Subcutaneous abdominal adipose tissue (tissue), 5 donors: Measurements from ENCODE around the gene RASGEF1B.
"Not testable (repeated sequence)": the region's sequence is repeated elsewhere in the genome, so short reads cannot be mapped to it uniquely, and the experiment has no call there.

Experiments
- H3K27ac ChIP-seq: one replicate; pipeline ENCODE4 v1.7.0; 2013; ENCODE audit warnings: low read depth, mild to moderate bottlenecking, inconsistent platforms, low read length, moderate library complexity
- H3K27me3 ChIP-seq, 5 donors: one replicate each; pipeline ENCODE4 v1.7.0; 2013; ENCODE audit warnings: low read length in 5 of 5, inconsistent platforms in 1 of 5; ENCODE audit not compliant: control insufficient read depth in 5 of 5, insufficient read depth in 4 of 5
- H3K36me3 ChIP-seq, 5 donors: one replicate each; pipeline ENCODE4 v1.7.0; 2013; ENCODE audit warnings: low read length in 5 of 5; ENCODE audit not compliant: control insufficient read depth in 5 of 5, insufficient read depth in 5 of 5
- H3K4me1 ChIP-seq, 5 donors: one replicate each; pipeline ENCODE4 v1.7.0; 2013; ENCODE audit warnings: low read length in 5 of 5, mild to moderate bottlenecking in 3 of 5, moderate library complexity in 1 of 5; ENCODE audit not compliant: control insufficient read depth in 5 of 5, insufficient read depth in 5 of 5
- H3K4me3 ChIP-seq, 5 donors: one replicate each; pipeline ENCODE4 v1.7.0; 2013; ENCODE audit warnings: low read length in 5 of 5, low read depth in 1 of 5
- H3K9ac ChIP-seq, 5 donors: one replicate each; pipeline ENCODE4 v1.7.0; 2013; ENCODE audit warnings: low read length in 5 of 5, mild to moderate bottlenecking in 4 of 5, moderate library complexity in 3 of 5
- H3K9me3 ChIP-seq, 5 donors: one replicate each; pipeline ENCODE4 v1.7.0; 2013; ENCODE audit warnings: low read length in 5 of 5; ENCODE audit not compliant: control insufficient read depth in 5 of 5
- donor health status: healthy.
- donor health status: healthy.
- donor health status: healthy.
- donor health status: healthy.
- donor health status: healthy.

Gene RASGEF1B

DNA sequence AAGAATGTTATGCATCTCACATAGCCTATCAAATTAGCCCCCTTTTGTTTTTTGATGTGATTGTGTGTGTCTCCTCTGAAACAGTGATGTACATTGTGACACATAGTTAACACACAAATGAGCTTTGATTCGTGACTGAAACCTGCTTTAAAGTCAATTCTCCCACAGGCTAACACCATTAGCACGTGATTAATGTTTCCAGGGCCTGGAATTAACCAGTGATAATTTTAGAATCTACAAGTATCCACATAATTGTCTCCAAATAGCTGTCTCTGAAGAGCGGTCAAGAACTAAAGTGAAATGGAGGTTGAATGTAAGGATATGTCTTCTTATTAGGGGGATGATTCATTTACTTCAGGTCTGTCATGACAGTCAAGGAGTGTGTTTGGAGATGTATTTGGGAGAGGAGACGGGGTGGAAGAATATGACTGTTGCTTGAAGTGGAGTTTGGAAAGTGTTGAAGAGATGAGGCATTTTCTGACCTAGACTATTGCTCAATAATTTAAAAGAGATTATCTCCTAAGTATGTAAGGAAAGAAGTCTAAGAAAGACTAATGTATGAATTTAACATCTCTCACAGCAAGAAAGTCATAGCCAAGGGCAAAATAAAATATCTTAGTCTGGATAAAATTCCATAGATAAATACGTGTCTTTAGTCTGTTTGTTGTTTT lies 13.7 kb upstream of the RASGEF1B start:
- Histone ChIP-seq H3K4me3 (no peak overlapping the region), H3K9me3 (no peaks in the 10 kb centered on the region), H3K36me3 (no peaks in the 10 kb centered on the region), H3K4me1 (peaks cover 0 to 5% (median 0%) of the 10 kb centered on the region in 5 donors), H3K9ac (no peak overlapping the region), H3K27me3 (no peaks in the 10 kb centered on the region), H3K27ac (no peak overlapping the region)

- H3K9me3 ChIP-seq = no peaks in the 10 kb centered on the region
- H3K27ac ChIP-seq = no peak overlapping the region
- H3K36me3 ChIP-seq = no peaks in the 10 kb centered on the region
- peaks cover 0 to 5% (median 0%) of the 10 kb centered on the region in 5 donors for H3K4me1 ChIP-seq
- no peaks in the 10 kb centered on the region for H3K27me3 ChIP-seq
- H3K4me3 ChIP-seq = no peak overlapping the region
- no peak overlapping the region for H3K9ac ChIP-seq
These were observed 10.6 kb upstream of the RASGEF1B start for GRCh38 chr4:81482326-81482725.

DNA sequence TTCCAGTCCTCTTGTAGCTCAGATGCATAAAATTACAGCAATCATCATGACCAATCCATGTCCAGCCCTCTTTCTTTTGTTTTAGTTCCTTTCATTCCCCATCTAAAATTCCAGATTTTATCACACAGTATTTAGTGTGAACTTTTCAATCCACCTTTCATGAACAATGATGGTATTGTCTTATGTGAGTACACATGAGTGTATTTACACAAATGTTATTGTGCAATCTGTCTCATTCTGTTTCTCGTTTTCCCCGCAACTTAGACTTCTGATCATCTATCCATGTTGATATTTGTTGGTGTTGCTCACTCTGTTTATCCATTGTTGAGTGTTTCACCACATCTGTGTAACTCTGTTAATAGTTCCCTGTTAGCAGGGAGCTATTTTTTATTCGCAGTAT lies 9.4 kb upstream of the RASGEF1B start:
- Histone ChIP-seq H3K4me3 (no peak overlapping the region), H3K9ac (no peak overlapping the region), H3K36me3 (no peaks in the 10 kb centered on the region), H3K27me3 (no peaks in the 10 kb centered on the region), H3K9me3 (no peaks in the 10 kb centered on the region), H3K27ac (no peak overlapping the region), H3K4me1 (peaks cover 0 to 5% (median 0%) of the 10 kb centered on the region in 5 donors)

DNA sequence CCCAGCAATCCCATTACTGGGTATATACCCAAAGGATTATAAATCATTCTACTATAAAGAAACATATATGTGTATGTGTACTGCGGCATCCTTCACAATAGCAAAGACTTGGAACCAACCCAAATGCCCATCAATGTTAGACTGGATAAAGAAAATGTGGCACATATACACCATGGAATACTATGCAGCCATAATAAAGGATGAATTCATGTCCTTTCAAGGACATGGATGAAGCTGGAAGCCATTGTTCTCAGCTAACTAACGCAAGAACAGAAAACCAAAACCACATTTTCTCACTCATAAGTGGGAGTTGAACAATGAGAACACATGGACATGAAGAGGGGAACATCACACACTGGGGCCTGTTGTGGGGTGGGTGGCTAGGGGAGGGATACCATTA lies 7.9 kb upstream of the RASGEF1B start:
- H3K4me1 ChIP-seq, H3K9ac ChIP-seq, H3K4me3 ChIP-seq, H3K36me3 ChIP-seq, H3K27ac ChIP-seq, H3K27me3 ChIP-seq, H3K9me3 ChIP-seq: not testable (repeated sequence)

DNA sequence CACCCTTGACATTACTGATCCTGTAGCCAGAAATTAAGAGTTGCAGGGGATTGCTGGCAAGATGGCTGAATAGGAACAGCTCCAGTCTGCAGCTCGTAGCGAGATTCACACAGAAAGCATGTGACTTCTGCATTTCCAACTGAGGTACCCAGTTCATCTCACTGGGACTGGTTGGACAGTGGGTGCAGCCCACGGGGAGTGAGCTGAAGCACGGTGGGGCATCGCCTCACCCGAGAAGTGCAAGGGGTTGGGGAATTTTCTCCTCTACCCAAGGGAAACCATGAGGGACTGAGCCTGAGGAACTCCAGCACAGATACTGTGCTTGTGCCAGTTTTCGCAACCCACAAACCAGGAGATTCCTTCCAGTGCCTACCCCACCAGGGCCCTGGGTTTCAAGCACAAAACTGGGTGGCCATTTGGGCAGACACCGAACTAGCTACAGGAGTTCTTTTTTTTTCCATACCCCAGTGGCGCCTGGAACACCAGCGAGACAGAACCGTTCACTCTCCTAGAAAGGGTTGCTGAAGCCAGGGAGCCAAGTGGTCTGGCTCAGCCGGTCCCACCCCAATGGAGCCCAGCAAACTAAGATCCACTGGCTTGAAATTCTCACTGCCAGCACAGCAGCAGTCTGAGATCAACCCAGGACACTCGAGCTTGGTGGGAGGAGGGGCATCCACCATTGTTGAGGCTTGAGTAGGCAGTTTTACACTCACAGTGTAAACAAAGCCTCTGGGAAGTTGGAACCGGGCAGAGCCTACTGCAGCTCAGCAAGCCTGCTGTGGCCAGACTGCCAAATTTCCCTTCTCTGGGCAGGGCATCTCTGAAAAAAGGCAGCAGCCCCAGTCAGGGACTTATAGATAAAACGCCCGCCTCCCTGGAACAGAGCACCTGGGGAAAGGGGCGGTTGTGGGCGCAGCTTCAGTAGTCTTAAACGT lies 1.9 kb upstream of the RASGEF1B start:
- not testable (repeated sequence) for H3K36me3 ChIP-seq, H3K27ac ChIP-seq, H3K9me3 ChIP-seq, H3K4me3 ChIP-seq, H3K9ac ChIP-seq, H3K27me3 ChIP-seq
- H3K4me1 ChIP-seq = peaks cover 0 to 42% (median 27%) of the 10 kb centered on the region in 5 donors

DNA sequence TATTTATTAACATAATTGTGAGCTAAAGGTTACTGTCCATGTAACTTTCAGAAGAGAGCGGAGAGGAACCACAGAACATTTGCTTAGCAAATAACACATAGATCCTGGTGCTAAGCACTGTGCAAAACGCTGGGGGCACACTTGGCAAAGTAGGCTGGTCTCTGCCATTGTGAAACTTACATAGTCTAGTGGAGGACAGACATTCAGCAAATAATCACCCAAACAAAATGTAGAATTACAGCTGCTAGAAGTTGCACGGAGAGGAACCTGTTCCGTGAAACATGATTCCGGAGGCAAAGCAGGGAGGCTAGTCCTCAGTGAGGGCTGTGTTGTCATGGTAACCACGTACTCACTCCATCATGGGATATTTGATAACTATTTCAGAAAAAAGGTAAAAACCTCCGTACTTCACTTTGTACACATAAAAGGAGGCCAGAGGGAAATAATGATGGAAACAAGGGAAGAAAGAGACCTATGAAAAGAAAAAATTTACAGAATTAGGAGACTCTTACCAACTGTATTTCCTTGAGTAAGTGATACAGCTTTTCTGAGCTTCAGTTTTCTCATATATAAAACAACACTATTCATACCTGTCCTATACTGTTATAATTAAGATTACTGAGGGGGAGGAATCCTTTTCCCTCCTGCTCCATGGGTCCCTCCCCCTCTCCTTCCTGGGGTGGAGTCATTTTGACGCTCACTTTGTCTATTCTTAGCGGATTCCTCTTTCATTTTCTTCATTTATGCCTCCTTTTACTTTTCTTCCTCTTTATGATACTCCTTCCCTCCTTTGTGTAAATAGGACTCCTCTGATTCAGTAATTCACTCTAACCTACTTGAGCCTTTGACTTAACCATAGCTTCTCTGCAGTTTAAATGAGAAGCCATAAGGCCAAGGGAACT lies 825 bp upstream of the RASGEF1B start:
- no peaks in the 10 kb centered on the region for H3K36me3 ChIP-seq
- H3K4me3 ChIP-seq = peak overlapping the region; percentile 83 to 98 (median 94)
- H3K27me3 ChIP-seq = no peaks in the 10 kb centered on the region
- peaks cover 0 to 42% (median 29%) of the 10 kb centered on the region in 5 donors for H3K4me1 ChIP-seq
- peak overlapping the region; percentile 42 to 82 (median 46) for H3K9ac ChIP-seq
- H3K9me3 ChIP-seq = no peaks in the 10 kb centered on the region
- H3K27ac ChIP-seq = peak overlapping the region; percentile 88

GRCh38 chr4:81471298-81471587 lies 464 bp downstream of the RASGEF1B start:
- Histone ChIP-seq H3K4me1 (peaks cover 0 to 42% (median 33%) of the 10 kb centered on the region in 5 donors), H3K9me3 (no peaks in the 10 kb centered on the region), H3K9ac (peak overlapping the region; percentile 70 to 89 (median 87)), H3K27me3 (no peaks in the 10 kb centered on the region), H3K36me3 (no peaks in the 10 kb centered on the region), H3K4me3 (peak overlapping the region; percentile 83 to 98 (median 94)), H3K27ac (peak overlapping the region; percentile 88)

- Histone ChIP-seq H3K36me3 (no peaks in the 10 kb centered on the region), H3K4me1 (peaks cover 0 to 42% (median 33%) of the 10 kb centered on the region in 5 donors), H3K27me3 (no peaks in the 10 kb centered on the region), H3K9me3 (no peaks in the 10 kb centered on the region), H3K27ac (peak overlapping the region; percentile 88), H3K9ac (peak overlapping the region; percentile 70 to 89 (median 87)), H3K4me3 (peak overlapping the region; percentile 83 to 98 (median 94))
These were observed 1.0 kb downstream of the RASGEF1B start for GRCh38 chr4:81470456-81471297.

DNA sequence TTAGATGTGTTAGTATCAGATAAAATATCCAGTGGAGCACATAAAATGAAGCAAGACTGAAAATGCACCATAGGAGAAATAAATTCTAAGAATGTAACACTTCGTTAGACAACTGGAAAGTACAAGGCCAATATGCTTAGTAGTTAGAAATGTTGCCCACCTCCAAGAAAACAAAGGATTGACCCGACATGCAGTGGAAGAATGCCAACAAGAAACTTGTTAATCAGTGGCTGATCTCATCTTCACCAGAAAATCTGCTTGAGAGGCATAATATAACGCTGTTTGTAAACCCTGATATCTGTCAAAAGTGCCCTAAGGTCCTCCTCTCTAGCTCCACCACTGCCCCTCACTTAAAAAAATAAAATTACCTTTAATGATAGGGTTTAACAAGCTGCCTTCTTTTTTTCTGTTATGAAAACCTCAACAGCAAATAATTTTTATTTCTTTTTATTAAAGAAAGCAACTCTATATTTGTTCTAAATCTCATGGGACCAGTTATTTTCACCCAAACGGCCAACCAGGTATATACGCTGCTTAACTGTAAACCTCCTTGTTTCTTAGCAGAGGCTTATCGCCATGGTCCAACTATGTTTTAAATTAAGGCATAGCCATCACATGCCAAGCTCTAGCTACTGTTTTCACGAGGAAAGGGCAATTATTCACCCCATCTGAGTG lies 1.8 kb downstream of the RASGEF1B start:
- no peaks in the 10 kb centered on the region for H3K36me3 ChIP-seq
- peak overlapping the region; percentile 83 to 98 (median 94) for H3K4me3 ChIP-seq
- no peaks in the 10 kb centered on the region for H3K27me3 ChIP-seq
- peak overlapping the region; percentile 88 for H3K27ac ChIP-seq
- H3K4me1 ChIP-seq = peaks cover 0 to 42% (median 33%) of the 10 kb centered on the region in 5 donors
- peak overlapping the region in 4 of 5 donors; percentile 80 to 89 (median 88) for H3K9ac ChIP-seq
- H3K9me3 ChIP-seq = no peaks in the 10 kb centered on the region
